Activated T-helper 9 cell treated with anti-CD3 and anti-CD28 coated beads, Interleukin-2, amount 50 U/mL, for 16 hours (primary cell): ENCODE results near the gene ST6GAL2.

Source experiments
- DNase-seq: peaks from one replicate; pipeline ENCODE4 v3.0.0-alpha.2; 2020; ENCODE audit warnings: low read depth

The ST6GAL2 gene

DNA sequence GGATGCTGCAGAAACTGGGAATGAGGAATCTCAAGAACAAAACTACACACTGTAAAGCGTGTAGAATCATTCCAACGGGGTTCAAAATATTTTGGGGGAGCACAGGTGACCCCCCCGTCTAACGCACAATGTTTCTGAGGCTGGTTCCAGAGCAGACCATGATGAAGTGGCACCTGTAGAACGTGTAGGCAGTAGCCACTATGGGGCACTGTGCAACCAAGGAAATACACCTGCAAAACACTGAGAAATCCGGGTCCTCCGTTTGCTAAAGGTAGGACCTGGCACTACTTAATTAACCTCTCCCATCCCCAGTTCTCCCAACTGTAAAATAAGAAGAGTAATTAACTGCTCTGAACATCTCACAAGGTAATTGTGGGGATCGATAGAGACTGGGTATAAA, 22.6 kb downstream of the ST6GAL2 start:
- DNase-seq: no peak

- DNase-seq: no peak
Observed at GRCh38 chr2:106859498-106859897, 26.5 kb downstream of the ST6GAL2 start.

GRCh38 chr2:106858810-106859209, 27.2 kb downstream of the ST6GAL2 start:
- DNase-seq: no peak

- no peak for DNase-seq
Observed at GRCh38 chr2:106857882-106858478, 28.0 kb downstream of the ST6GAL2 start.

DNA sequence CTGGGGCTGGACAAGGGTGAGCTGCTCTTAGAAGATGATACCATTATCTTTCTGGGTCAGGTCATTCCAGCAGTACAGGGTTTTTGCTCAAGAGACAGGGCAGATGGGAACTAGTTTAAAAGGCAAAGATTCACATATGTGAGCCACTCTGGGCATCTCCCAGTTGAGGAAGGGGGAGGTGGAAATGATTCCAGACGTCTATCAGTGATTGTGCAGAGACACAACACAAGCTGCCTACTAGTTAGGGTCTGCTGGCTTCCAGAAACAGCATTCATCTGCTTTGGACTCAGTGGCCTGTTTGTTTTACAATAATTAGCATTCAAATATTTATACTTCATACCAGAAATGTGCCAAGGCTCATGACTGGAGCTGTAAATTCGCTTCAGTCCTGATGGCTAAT, 32.3 kb downstream of the ST6GAL2 start:
- DNase-seq: no peak

GRCh38 chr2:106851881-106852501, 34.0 kb downstream of the ST6GAL2 start:
- no peak for DNase-seq

DNA sequence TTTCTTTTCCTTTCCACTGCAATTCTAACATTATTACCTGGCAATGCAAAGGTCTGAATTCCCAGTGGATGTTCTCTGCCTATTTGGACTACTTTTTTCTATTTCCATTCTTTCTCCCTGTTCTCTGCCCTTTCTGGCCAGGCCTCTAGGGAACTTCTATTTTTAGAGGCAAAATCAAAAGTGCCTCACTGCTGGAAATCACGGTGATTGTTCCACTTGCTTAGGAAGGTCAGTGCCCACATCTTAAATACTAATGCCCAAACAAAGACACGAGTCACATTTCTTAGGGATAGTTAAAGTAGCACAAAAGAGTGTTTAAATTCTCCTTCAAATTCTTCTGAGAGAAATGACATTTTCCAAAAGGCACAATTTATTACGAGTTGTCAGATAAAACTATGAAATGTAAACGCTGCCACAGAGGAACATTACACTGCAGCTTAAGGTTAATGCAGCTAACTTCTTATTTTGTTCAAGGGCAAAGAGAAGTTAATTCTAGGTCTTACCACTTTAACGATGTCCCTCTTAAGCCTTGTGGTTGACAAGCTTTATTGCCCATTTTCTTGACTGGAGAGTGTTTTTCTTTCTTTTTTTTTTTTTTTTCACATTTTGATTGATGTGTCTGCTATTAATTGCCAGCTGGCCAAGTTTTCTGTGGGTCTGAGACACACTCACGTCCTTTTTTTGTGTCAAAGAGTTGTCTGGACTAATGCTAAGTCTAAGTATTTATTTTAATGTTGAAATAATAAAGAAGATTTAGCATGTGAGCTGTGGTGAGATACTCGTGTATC, 34.7 kb downstream of the ST6GAL2 start:
- DNase-seq: no peak

- DNase-seq: no peak
Observed at GRCh38 chr2:106849253-106849652, 36.7 kb downstream of the ST6GAL2 start.

DNA sequence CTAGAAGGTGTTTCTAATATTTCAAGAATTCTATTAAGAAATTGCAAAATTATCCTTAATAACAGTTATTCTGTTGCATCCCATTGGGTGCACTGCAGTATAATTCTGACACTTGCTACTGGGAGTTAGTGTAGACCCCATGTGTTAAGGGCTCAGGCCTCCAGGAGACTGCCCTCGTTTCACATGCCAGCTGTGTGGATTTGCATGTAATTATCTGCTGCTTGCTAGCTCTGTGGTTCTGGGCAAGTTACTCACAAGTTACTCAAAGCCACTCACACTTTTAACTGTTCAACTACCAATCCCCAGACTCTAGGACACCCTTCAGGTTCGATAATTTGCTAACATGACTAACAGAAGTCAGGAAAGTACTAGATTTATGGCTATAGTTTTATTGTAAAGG, 38.6 kb downstream of the ST6GAL2 start:
- DNase-seq: no peak

DNA sequence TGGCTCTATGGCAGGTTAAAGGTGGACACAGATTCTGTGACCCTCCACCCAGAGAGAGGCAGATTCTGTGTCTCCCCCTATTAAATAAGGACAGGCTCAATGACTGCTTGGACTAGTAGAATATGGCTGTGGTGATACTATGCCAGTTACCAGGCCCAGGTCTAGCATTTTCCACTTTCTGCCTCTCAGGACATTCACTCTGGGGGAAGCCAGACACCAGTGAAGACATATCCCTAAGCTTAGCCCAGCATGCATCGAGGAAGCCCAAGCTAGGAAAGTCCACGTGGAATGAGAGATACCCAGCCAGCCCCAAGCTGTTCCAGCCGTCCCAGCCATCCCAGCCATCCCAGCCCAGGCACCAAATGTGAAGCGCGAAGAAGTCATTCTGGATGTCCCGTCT, 40.3 kb downstream of the ST6GAL2 start:
- no peak for DNase-seq

DNA sequence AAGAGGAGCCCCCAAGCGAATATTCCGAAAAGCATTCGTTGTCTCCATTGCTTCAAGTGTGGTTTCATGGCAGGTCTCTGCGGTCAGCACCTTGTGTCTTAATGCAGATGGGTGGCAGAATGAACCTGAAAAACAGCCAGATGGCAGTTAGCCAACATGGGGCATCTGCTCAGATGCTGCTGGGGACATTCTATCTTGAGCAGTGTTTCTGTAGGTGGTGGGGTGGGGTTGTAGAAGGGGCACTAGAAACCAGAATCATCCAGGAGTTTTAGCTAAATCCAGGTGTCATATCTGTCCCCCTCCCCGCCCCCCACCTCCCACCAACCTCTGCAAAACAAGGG, 42.1 kb downstream of the ST6GAL2 start:
- DNase-seq: no peak

- no peak for DNase-seq
Observed at GRCh38 chr2:106843001-106843909, 42.7 kb downstream of the ST6GAL2 start.

- no peak for DNase-seq
Observed at GRCh38 chr2:106841886-106842645, 43.9 kb downstream of the ST6GAL2 start.

GRCh38 chr2:106840818-106841217, 45.1 kb downstream of the ST6GAL2 start:
- DNase-seq: no peak

- no peak for DNase-seq
Observed at GRCh38 chr2:106839849-106840595, 45.9 kb downstream of the ST6GAL2 start.

- DNase-seq: no peak
Observed at GRCh38 chr2:106833256-106833655, 52.7 kb downstream of the ST6GAL2 start.

DNA sequence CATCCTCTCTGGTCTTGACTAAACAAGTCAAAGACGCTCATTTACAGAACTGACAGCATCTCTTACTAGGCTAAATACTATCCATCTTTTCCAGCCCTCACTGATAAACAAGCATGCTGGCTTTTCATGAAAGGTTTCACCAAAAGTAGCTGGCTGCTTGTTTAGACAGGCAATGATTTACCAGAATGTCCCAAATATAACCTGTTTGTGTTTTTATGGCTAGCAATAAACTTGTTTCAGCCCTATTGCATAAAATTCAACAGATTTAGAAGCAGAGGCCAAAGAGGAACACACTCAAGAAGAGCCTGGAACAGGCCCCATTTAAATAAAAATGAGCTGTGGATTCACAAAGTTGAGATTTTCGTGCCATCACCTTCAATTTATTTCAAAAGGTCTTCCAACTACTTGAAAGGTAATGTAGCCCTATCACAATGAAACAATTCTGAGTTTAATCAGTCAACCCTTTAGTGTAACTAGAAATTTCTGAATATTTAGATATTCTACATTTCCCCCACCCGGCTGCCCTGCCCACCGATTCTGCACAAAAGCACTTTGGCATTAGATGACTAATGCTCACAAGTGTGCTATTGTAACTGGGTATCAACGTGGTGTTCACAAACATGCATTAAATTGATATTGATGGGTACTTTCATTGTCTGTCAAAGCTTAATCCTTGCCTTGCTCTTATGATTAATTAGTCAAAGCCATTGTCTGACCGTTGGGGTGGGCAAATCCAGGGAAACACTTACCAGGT, 54.0 kb downstream of the ST6GAL2 start:
- DNase-seq: no peak

DNA sequence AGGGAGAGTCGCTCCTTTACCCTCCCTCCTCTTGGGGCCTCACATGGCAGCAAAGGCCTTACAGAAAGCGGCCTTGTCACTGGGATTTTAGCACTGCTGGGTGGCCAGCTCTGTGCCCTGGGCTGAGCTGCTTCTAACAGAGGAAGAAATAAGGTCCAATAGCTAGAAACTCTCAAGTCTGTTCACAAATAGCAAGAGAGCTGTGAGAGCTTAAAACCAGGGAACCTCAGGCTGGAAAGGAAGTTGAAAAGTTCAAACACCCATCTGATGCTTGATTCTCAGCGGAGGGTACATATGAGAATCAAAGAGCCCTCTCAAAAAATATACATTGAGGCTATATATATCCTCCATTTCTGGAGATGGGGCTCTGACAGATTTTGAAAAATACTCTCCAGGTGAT, 54.7 kb downstream of the ST6GAL2 start:
- no peak for DNase-seq

GRCh38 chr2:106830191-106830590, 55.8 kb downstream of the ST6GAL2 start:
- no peak for DNase-seq

GRCh38 chr2:106828119-106828518, 57.8 kb downstream of the ST6GAL2 start:
- DNase-seq: no peak
